ENCODE results near the gene NOCT.

The NOCT gene, protein sequence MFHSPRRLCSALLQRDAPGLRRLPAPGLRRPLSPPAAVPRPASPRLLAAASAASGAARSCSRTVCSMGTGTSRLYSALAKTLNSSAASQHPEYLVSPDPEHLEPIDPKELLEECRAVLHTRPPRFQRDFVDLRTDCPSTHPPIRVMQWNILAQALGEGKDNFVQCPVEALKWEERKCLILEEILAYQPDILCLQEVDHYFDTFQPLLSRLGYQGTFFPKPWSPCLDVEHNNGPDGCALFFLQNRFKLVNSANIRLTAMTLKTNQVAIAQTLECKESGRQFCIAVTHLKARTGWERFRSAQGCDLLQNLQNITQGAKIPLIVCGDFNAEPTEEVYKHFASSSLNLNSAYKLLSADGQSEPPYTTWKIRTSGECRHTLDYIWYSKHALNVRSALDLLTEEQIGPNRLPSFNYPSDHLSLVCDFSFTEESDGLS

DNA sequence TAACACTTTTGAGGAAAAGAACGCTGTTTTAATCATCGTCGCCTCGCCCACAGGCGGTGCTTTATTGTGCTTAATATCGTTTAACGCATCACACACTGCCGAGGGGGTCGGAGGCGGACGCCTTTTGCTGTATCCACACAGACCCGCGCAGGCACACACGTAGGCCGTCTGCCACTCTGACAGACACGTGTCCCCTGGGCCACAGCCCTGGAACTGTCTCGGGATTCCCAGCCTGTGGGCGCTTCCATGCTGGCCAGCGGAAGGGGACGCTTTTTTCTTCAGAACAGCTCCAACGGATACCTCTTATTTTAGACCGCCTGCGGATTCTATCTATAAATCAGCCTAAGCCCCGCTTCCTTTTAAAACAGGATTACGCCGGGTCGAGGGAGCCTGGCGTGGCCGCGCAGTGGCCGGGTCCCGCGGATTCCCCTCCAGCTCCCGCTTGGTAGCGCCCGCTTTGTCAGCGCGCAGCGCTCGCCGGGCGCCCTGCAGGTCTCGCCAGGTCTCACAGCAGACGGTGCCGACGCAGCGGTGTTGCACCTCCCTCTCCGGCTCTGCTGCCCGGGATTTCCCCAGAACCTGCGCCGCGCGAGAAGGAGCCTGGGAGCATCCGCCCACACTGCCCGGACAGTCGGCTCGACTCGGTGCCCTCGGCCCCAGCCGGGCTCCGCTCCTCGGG, at the start of gene NOCT:
TSS of gene NOCT (plus strand) at position 513 of the 679 bp plus-strand sequence. CDS start 201 bp downstream, outside the sequence.
- DNase-seq (ENCODE audit: extremely low read depth, insufficient read length): peak; percentile 94
- Histone ChIP-seq H3K27me3 (replicated peaks; ENCODE audit: control insufficient read depth, insufficient read depth, low read length) (no peaks in the 10 kb centered on the region), H3K36me3 (ENCODE audit: control insufficient read depth, insufficient read depth, low read length) (no peaks in the 10 kb centered on the region), H3K4me3 (replicated peaks; ENCODE audit: low read depth, low read length) (peak within 1 kb of the TSS; percentile 82)
- TF ChIP-seq, protein P1, sequence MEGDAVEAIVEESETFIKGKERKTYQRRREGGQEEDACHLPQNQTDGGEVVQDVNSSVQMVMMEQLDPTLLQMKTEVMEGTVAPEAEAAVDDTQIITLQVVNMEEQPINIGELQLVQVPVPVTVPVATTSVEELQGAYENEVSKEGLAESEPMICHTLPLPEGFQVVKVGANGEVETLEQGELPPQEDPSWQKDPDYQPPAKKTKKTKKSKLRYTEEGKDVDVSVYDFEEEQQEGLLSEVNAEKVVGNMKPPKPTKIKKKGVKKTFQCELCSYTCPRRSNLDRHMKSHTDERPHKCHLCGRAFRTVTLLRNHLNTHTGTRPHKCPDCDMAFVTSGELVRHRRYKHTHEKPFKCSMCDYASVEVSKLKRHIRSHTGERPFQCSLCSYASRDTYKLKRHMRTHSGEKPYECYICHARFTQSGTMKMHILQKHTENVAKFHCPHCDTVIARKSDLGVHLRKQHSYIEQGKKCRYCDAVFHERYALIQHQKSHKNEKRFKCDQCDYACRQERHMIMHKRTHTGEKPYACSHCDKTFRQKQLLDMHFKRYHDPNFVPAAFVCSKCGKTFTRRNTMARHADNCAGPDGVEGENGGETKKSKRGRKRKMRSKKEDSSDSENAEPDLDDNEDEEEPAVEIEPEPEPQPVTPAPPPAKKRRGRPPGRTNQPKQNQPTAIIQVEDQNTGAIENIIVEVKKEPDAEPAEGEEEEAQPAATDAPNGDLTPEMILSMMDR (IDR thresholded peaks at IDR 0.05; ENCODE audit: insufficient read depth, low read length, poor library complexity, severe bottlenecking): no peak

DNA sequence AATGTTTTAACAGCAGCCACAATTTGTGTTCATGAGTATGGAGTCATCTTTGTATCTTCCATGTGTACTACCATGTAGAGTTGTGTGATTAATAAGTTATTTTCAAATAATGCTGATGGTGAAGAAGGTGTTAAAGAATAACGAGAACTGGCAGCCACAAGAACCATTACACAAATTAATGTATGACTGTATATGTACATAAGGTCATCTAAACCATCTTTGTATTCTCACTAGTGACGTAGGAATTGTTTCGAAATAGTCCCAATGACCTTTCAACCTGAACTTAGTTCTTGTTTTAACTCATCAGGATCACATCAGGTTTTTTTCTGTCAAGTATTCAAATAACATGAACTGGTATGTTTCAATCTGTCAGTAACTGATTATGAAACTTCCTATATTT, 48.3 kb upstream of the NOCT start:
- H3K4me3 ChIP-seq (replicated peaks; ENCODE audit: low read depth, low read length): no peak overlapping the region
- no peaks in the 10 kb centered on the region for H3K27me3 ChIP-seq (replicated peaks; ENCODE audit: control insufficient read depth, insufficient read depth, low read length)
- peak; percentile 62 for DNase-seq (ENCODE audit: extremely low read depth, insufficient read length)
- no peaks in the 10 kb centered on the region for H3K36me3 ChIP-seq (ENCODE audit: control insufficient read depth, insufficient read depth, low read length)
- TF ChIP-seq, protein P1 (IDR thresholded peaks at IDR 0.05; ENCODE audit: insufficient read depth, low read length, poor library complexity, severe bottlenecking): no peak

DNA sequence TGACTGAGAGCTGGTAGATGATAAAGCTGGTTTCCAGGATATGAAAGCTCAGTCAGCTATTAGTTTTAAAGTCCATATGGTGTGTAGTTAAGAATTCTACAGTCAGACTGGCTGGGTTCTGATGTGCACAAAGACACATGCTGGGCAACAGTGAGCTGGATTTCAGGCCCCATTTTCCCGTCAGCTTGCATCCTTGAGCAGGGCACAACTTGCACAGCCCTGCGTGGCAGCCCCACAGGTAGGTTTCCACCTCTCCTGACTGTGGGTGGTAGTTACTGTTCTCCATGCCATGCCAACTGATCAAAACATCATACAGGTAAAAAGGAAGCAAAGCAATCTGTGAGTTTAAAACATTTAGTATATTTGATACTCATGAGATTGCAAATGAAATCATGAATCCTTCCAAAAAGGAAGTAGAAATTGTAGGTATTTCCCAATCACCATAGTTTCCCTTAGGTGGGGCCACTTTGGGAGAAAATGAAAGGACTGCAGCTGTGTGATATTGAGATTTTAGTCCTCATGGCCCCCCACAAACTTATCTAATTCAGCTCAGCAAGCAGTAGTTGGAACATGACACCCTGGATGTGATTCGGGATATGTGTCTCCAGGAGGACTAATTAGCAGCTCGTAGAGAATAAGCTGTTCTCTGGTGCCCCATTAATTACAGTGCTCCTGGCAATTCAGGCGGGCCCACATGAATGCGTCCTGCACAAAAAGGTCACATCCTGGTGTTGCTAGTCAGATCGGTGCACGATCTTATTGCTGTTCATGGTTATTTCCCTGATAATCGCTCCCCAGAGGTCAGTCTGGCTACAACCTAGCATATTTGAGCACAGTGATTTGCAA, 42.4 kb upstream of the NOCT start:
- H3K36me3 ChIP-seq (ENCODE audit: control insufficient read depth, insufficient read depth, low read length): no peaks in the 10 kb centered on the region
- H3K4me3 ChIP-seq (replicated peaks; ENCODE audit: low read depth, low read length): no peak overlapping the region
- TF ChIP-seq, protein P1 (IDR thresholded peaks at IDR 0.05; ENCODE audit: insufficient read depth, low read length, poor library complexity, severe bottlenecking): no peak
- no peaks in the 10 kb centered on the region for H3K27me3 ChIP-seq (replicated peaks; ENCODE audit: control insufficient read depth, insufficient read depth, low read length)
- no peak for DNase-seq (ENCODE audit: extremely low read depth, insufficient read length)

DNA sequence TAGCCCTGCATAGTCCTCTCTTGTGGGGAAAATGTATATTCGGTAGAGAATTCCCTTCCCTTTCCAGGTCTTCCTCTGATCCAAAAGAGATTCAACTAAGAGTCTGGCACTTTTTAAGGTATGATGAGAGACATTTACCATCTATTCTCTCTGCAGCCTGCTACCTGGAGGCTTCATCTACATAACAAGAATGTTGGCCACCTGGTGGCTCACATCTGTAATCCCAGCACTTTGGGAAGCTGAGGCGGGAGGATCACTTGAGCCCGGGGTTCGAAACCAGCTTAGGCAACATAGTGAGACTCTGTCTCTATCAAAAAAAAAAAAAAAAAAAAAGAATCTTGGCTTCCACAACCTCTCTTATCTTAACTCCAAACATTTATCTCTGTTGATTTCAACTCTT, 40.4 kb upstream of the NOCT start:
- no peaks in the 10 kb centered on the region for H3K36me3 ChIP-seq (ENCODE audit: control insufficient read depth, insufficient read depth, low read length)
- TF ChIP-seq, protein P1 (IDR thresholded peaks at IDR 0.05; ENCODE audit: insufficient read depth, low read length, poor library complexity, severe bottlenecking): no peak
- H3K27me3 ChIP-seq (replicated peaks; ENCODE audit: control insufficient read depth, insufficient read depth, low read length): no peaks in the 10 kb centered on the region
- H3K4me3 ChIP-seq (replicated peaks; ENCODE audit: low read depth, low read length): no peak overlapping the region
- DNase-seq (ENCODE audit: extremely low read depth, insufficient read length): no peak

DNA sequence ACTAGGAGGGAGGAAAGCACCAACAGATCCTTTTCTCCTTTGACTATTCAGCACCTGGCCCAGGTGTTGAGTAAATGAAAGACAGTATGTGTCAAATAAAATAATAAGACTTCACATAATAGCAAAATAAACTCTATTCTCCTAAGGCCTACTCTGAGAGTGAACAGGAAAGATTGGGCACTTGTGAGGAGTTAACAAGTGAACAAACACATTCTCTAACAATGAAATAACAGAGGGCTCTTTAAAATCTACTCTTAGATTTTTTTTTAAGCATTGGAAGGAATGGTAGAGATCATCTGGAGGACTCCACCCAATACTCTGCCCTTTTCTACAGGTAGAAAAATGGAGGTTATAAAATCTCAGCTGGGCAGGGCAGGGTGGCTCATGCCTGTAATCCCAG, 39.1 kb upstream of the NOCT start:
- H3K36me3 ChIP-seq (ENCODE audit: control insufficient read depth, insufficient read depth, low read length): no peaks in the 10 kb centered on the region
- DNase-seq (ENCODE audit: extremely low read depth, insufficient read length): no peak
- TF ChIP-seq, protein P1 (IDR thresholded peaks at IDR 0.05; ENCODE audit: insufficient read depth, low read length, poor library complexity, severe bottlenecking): no peak
- H3K4me3 ChIP-seq (replicated peaks; ENCODE audit: low read depth, low read length): no peak overlapping the region
- no peaks in the 10 kb centered on the region for H3K27me3 ChIP-seq (replicated peaks; ENCODE audit: control insufficient read depth, insufficient read depth, low read length)

Measured in GM06990 (cell line).